Hematopoietic multipotent progenitor cell (in vitro differentiated cells): ENCODE results near the gene GAS2. TPM values are rescaled to one million over a fixed set of nuclear protein-coding genes. Genes with fewer than 3 reads are reported as not detected.

Source experiments
- DNase-seq, 3 donors: peaks; one replicate each; pipeline ENCODE4 v3.0.0-alpha.2; 2011 to 2015; ENCODE audit warnings: low read depth in 2 of 3, low spot score in 2 of 3
- total RNA-seq: library from RNA; depleted of rRNA; stranded (reverse); fragments of >200 nt; gene quantifications from one replicate; pipeline ENCODE4 v1.2.3, GENCODE V29; 2012

The GAS2 gene
- total RNA-seq, 1 donor: 4.8 TPM

GRCh38 chr11:22671751-22672150 lies 5.3 kb downstream of the GAS2 start:
- no peak for DNase-seq

GRCh38 chr11:22674470-22675439 lies 8.3 kb downstream of the GAS2 start:
- DNase-seq: no peak

GRCh38 chr11:22677153-22677903 lies 10.9 kb downstream of the GAS2 start:
- no peak for DNase-seq

- no peak for DNase-seq
Measured at GRCh38 chr11:22680628-22681027, 14.2 kb downstream of the GAS2 start.

GRCh38 chr11:22681281-22681812 lies 14.9 kb downstream of the GAS2 start:
- no peak for DNase-seq

GRCh38 chr11:22684082-22684481 lies 17.7 kb downstream of the GAS2 start:
- DNase-seq: no peak

GRCh38 chr11:22685111-22685510 lies 18.7 kb downstream of the GAS2 start:
- no peak for DNase-seq

- no peak for DNase-seq
Measured at GRCh38 chr11:22688914-22689313, 22.5 kb downstream of the GAS2 start.

- DNase-seq: no peak
Measured at GRCh38 chr11:22690257-22690656, 23.8 kb downstream of the GAS2 start.

- DNase-seq: no peak
Measured at GRCh38 chr11:22690871-22691270, 24.5 kb downstream of the GAS2 start.

- DNase-seq: no peak
Measured at GRCh38 chr11:22699388-22699787, 33.0 kb downstream of the GAS2 start.

- DNase-seq: no peak
Measured at GRCh38 chr11:22702031-22702430, 35.6 kb downstream of the GAS2 start.

GRCh38 chr11:22703040-22703439 lies 36.6 kb downstream of the GAS2 start:
- no peak for DNase-seq

- no peak for DNase-seq
Measured at GRCh38 chr11:22703591-22703990, 37.2 kb downstream of the GAS2 start.

GRCh38 chr11:22707119-22707899 lies 40.9 kb downstream of the GAS2 start:
- DNase-seq: no peak

GRCh38 chr11:22711071-22711770 lies 44.8 kb downstream of the GAS2 start:
- no peak for DNase-seq

- DNase-seq: no peak
Measured at GRCh38 chr11:22711880-22712279, 45.5 kb downstream of the GAS2 start.

- DNase-seq: no peak
Measured at GRCh38 chr11:22713336-22713735, 46.9 kb downstream of the GAS2 start.

- no peak for DNase-seq
Measured at GRCh38 chr11:22715971-22716370, 49.6 kb downstream of the GAS2 start.

GRCh38 chr11:22720457-22720856 lies 54.0 kb downstream of the GAS2 start:
- DNase-seq: no peak
